Measurements from ENCODE around the gene KCTD8. TPM values are rescaled to one million over a fixed set of nuclear protein-coding genes. Genes with fewer than 3 reads are reported as not detected.

KCTD8 gene
- total RNA-seq (10 to 100 TPM in 1 of 5 donors, 1 to 10 TPM in 1, under 1 TPM in 1, not detected in 2; 0.18 to 21.4 (median 4.0) TPM), polyA plus RNA-seq (1 to 10 TPM in 1 of 3 donors, under 1 TPM in 2; 0.53 to 1.5 (median 0.81) TPM)
- long read RNA-seq, donor 1, result 0 reads
- long read RNA-seq, donor 2, result 0 reads
- long read RNA-seq, donor 3, result 0 reads
- long read RNA-seq, donor 4, result 0 reads
- long read RNA-seq, donor 5, result 0 reads
- long read RNA-seq, donor 6, result 0 reads
- long read RNA-seq, donor 7, result 0 reads
- long read RNA-seq, donor 8, result 0 reads
- long read RNA-seq, donor 9, result 0 reads
- long read RNA-seq, donor 10, result 0 reads

GRCh38 chr4:44448521-44449461 lies at the start of gene KCTD8:
Gene KCTD8 (minus strand): TSS chr4:44448809.
- WGBS, 5 donors, result 0 to 3% (median 1%) methylated on average over 15 to 74 of the region's 74 CpGs
- peak; percentile 93 to 96 for DNase-seq
- Histone ChIP-seq H3K9me3 (no peaks in the 10 kb centered on the region), H3K4me3 (peak within 1 kb of the TSS; percentile 52 to 69 (median 66)), H3K36me3 (no peaks in the 10 kb centered on the region), H3K4me1 (peaks cover 0 to 30% (median 27%) of the 10 kb centered on the region in 4 donors), H3K27ac (peak within 1 kb of the TSS; percentile 77 to 92 (median 88)), H3K27me3 (peaks cover 0 to 34% (median 24%) of the 10 kb centered on the region in 3 donors)
- TF ChIP-seq CTCF (IDR thresholded peaks at IDR 0.05) (peak in 5 of 7 experiments; percentile 57 to 76 (median 68)), EP300 (IDR thresholded peaks at IDR 0.05) (no peak), POLR2A (IDR thresholded peaks at IDR 0.05) (no peak), POLR2AphosphoS5 (IDR thresholded peaks at IDR 0.05) (peak; percentile 34 to 76 (median 50))
- intact Hi-C loops (cut with DNase I; ENCODE audit: low total_unique reads), result no loop called here

- no peak for DNase-seq
- Histone ChIP-seq H3K4me3 (no peak overlapping the region), H3K27me3 (no peaks in the 10 kb centered on the region), H3K27ac (no peak overlapping the region), H3K36me3 (no peaks in the 10 kb centered on the region), H3K4me1 (no peaks in the 10 kb centered on the region), H3K9me3 (no peaks in the 10 kb centered on the region)
- TF ChIP-seq EP300 (IDR thresholded peaks at IDR 0.05), result no peak
- intact Hi-C loops (cut with DNase I; ENCODE audit: low total_unique reads), result no loop called here
- WGBS, 5 donors, result 0 to 2% (median 0%) methylated on average over 1 of the region's 1 CpG
Observed at GRCh38 chr4:44494810-44495701, 46.4 kb upstream of the KCTD8 start.

GRCh38 chr4:44493924-44494323 lies 45.3 kb upstream of the KCTD8 start:
- intact Hi-C loops (cut with DNase I; ENCODE audit: low total_unique reads), result no loop called here
- H3K36me3 ChIP-seq, result no peaks in the 10 kb centered on the region
- 30 to 45% (median 40%) methylated on average over 6 of the region's 6 CpGs for WGBS, 5 donors
- H3K4me1 ChIP-seq, result no peaks in the 10 kb centered on the region
- H3K27ac ChIP-seq, result no peak overlapping the region
- TF ChIP-seq CTCF (IDR thresholded peaks at IDR 0.05), result peak in 5 of 7 experiments; percentile 14 to 29 (median 25)
- no peak for TF ChIP-seq EP300 (IDR thresholded peaks at IDR 0.05)
- no peaks in the 10 kb centered on the region for H3K9me3 ChIP-seq
- no peaks in the 10 kb centered on the region for H3K27me3 ChIP-seq
- no peak overlapping the region for H3K4me3 ChIP-seq
- peak in 1 of 2 donors; percentile 30 for DNase-seq

DNA sequence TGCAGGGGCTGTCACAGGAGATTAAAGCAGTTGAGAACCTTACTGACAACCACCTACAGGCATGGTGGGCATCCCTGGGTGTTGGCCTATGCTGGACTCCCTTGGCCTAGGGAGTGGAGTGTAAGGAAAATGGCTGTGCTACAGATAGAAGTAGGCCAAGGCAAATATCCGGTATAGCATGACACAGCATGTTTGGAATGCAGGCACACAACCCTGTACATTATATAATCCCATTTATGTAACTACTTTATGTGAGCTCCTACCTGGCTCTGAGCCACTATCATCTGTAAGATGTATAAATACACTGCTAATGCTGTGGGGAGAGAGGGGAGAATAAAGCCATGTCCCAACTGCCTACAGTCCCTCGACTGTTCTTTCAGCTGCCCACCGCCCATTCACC lies 38.7 kb upstream of the KCTD8 start:
- TF ChIP-seq EP300 (IDR thresholded peaks at IDR 0.05) (no peak), POLR2A (IDR thresholded peaks at IDR 0.05) (no peak), POLR2AphosphoS5 (IDR thresholded peaks at IDR 0.05) (no peak), CTCF (IDR thresholded peaks at IDR 0.05) (no peak)

More for the DNA sequence above, 38.7 kb upstream of the KCTD8 start:
- peaks cover 0 to 8% (median 0%) of the 10 kb centered on the region in 4 donors for H3K9me3 ChIP-seq
- no peak for DNase-seq
- no peaks in the 10 kb centered on the region for H3K36me3 ChIP-seq
- H3K27me3 ChIP-seq, result no peaks in the 10 kb centered on the region
- 40 to 82% (median 76%) methylated on average over 3 of the region's 3 CpGs for WGBS, 5 donors
- intact Hi-C loops (cut with DNase I; ENCODE audit: low total_unique reads), result no loop called here
- H3K4me1 ChIP-seq, result no peaks in the 10 kb centered on the region
- no peak overlapping the region for H3K4me3 ChIP-seq
- H3K27ac ChIP-seq, result no peak overlapping the region

Measured in stomach (tissue), 19 donors.